Measurements from ENCODE around the gene BBOX1.
"Not testable (repeated sequence)": the region's sequence is repeated elsewhere in the genome, so short reads cannot be mapped to it uniquely, and the experiment has no call there.

BBOX1 gene

GRCh38 chr11:27040302-27041115 lies at the start of gene BBOX1:
Gene BBOX1, plus strand, starts transcription at chr11:27040815. Its CDS starts 14,616 bp downstream, at chr11:27055431.
- no peak for DNase-seq (ENCODE audit: low read depth in 2 of 2)

- DNase-seq (ENCODE audit: low read depth in 2 of 2) = no peak
Measured at GRCh38 chr11:26992031-26992541, 48.5 kb upstream of the BBOX1 start.

- no peak for DNase-seq (ENCODE audit: low read depth in 2 of 2)
Measured at GRCh38 chr11:26993965-26994457, 46.6 kb upstream of the BBOX1 start, which contains the start of gene FIBIN. Gene FIBIN, plus strand, starts transcription at chr11:26994112. Its CDS starts 415 bp downstream, at chr11:26994527.

- DNase-seq (ENCODE audit: low read depth in 2 of 2) = no peak
Measured at GRCh38 chr11:26994631-26995095, 46.0 kb upstream of the BBOX1 start.

- DNase-seq (ENCODE audit: low read depth in 2 of 2) = no peak
Measured at GRCh38 chr11:26995701-26996460, 44.7 kb upstream of the BBOX1 start.

- DNase-seq (ENCODE audit: low read depth in 2 of 2) = no peak
Measured at GRCh38 chr11:26997378-26997777, 43.2 kb upstream of the BBOX1 start.

GRCh38 chr11:27001136-27001730 lies 39.4 kb upstream of the BBOX1 start:
- not testable (repeated sequence) for DNase-seq (ENCODE audit: low read depth in 2 of 2)

GRCh38 chr11:27002431-27002830 lies 38.2 kb upstream of the BBOX1 start:
- no peak for DNase-seq (ENCODE audit: low read depth in 2 of 2)

GRCh38 chr11:27002838-27003237 lies 37.8 kb upstream of the BBOX1 start:
- no peak for DNase-seq (ENCODE audit: low read depth in 2 of 2)

GRCh38 chr11:27004103-27004502 lies 36.5 kb upstream of the BBOX1 start:
- no peak for DNase-seq (ENCODE audit: low read depth in 2 of 2)

GRCh38 chr11:27008811-27009535 lies 31.6 kb upstream of the BBOX1 start:
- no peak for DNase-seq (ENCODE audit: low read depth in 2 of 2)

GRCh38 chr11:27011560-27012233 lies 28.9 kb upstream of the BBOX1 start:
- no peak for DNase-seq (ENCODE audit: low read depth in 2 of 2)

GRCh38 chr11:27012234-27012921 lies 28.2 kb upstream of the BBOX1 start:
- no peak for DNase-seq (ENCODE audit: low read depth in 2 of 2)

GRCh38 chr11:27013781-27014361 lies 26.7 kb upstream of the BBOX1 start:
- no peak for DNase-seq (ENCODE audit: low read depth in 2 of 2)

GRCh38 chr11:27018902-27019529 lies 21.6 kb upstream of the BBOX1 start:
- no peak for DNase-seq (ENCODE audit: low read depth in 2 of 2)

GRCh38 chr11:27020751-27021150 lies 19.9 kb upstream of the BBOX1 start:
- DNase-seq (ENCODE audit: low read depth in 2 of 2) = no peak

GRCh38 chr11:27022659-27023251 lies 17.9 kb upstream of the BBOX1 start:
- no peak for DNase-seq (ENCODE audit: low read depth in 2 of 2)

GRCh38 chr11:27024865-27025264 lies 15.8 kb upstream of the BBOX1 start:
- DNase-seq (ENCODE audit: low read depth in 2 of 2) = no peak
